Measurements from ENCODE around the gene RALY.

Gene RALY

DNA sequence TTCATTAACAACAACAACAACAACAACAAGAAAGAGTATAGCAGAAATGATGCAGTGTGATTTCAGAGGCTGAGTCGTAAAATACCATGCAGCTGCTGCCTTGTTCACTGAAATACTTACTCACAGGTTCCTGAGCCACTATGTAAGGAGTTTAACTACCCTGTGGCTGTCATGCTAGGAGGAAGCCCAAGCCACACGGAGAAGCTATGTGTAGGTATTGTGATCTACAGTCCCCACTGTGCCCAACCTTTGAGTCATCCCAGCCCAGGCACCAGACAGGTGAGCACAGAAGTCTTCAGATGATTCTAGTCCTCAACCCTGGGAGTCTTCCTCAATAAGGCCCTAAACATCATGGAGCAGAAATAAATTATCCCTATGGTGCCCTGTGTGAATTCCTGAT lies 14.6 kb upstream of the RALY start:
- Histone ChIP-seq H3K9me2 (replicated peaks; ENCODE audit: low read depth, low read length) (no peaks in the 10 kb centered on the region), H2AFZ (ENCODE audit: low read length) (no peak overlapping the region), H3F3A (ENCODE audit: low read depth) (no peaks in the 10 kb centered on the region), H3K79me2 (ENCODE audit: insufficient read depth, low read length) (no peaks in the 10 kb centered on the region), H4K20me1 (ENCODE audit: insufficient read depth, low read length, poor library complexity, severe bottlenecking) (no peaks in the 10 kb centered on the region), H3K4me1 (ENCODE audit: insufficient read depth, low read length, poor library complexity, severe bottlenecking) (no peaks in the 10 kb centered on the region), H3K9me3 (ENCODE audit: insufficient read depth, low read depth, low read length) (no peaks in the 10 kb centered on the region), H3K9ac (ENCODE audit: low read depth, low read length, poor library complexity, severe bottlenecking) (no peak overlapping the region), H3K27me3 (ENCODE audit: insufficient read depth, low read length, poor library complexity, severe bottlenecking) (no peaks in the 10 kb centered on the region), H3K4me2 (ENCODE audit: low read depth, low read length, poor library complexity, severe bottlenecking) (no peak overlapping the region), H3K4me3 (ENCODE audit: low read length, poor library complexity, severe bottlenecking) (no peak overlapping the region), H3K36me3 (ENCODE audit: insufficient read depth, low read length) (no peaks in the 10 kb centered on the region)
- TF ChIP-seq CTCF (conservative IDR thresholded peaks at IDR 0.05; ENCODE audit: low read length) (no peak), EZH2phosphoT487 (IDR thresholded peaks at IDR 0.05; ENCODE audit: borderline replicate concordance) (no peak)

DNA sequence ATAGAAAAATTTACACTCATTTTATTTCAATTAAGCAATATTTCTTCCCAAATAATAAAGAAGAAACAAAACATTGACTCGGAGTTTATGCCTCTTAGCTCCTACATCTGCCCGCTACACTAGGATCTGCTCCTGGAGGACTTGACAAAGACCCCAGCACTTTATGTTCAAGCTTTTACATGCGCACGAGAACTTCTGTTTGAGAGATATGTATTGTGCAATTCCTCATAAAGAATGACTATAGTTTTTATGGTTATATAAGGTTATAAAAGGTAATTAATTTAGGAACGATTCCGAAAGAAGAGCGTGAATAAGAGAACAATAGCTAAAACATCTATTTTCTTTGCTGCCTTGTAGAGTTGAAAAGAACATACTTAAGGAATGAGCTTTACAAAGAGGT lies 12.4 kb upstream of the RALY start:
- no peaks in the 10 kb centered on the region for H3K9me3 ChIP-seq (ENCODE audit: insufficient read depth, low read depth, low read length)
- TF ChIP-seq EZH2phosphoT487 (IDR thresholded peaks at IDR 0.05; ENCODE audit: borderline replicate concordance) (no peak), CTCF (conservative IDR thresholded peaks at IDR 0.05; ENCODE audit: low read length) (no peak)
- no peaks in the 10 kb centered on the region for H3K79me2 ChIP-seq (ENCODE audit: insufficient read depth, low read length)
- H3F3A ChIP-seq (ENCODE audit: low read depth), result no peaks in the 10 kb centered on the region
- H4K20me1 ChIP-seq (ENCODE audit: insufficient read depth, low read length, poor library complexity, severe bottlenecking), result no peaks in the 10 kb centered on the region
- H3K4me2 ChIP-seq (ENCODE audit: low read depth, low read length, poor library complexity, severe bottlenecking), result no peak overlapping the region
- H3K27me3 ChIP-seq (ENCODE audit: insufficient read depth, low read length, poor library complexity, severe bottlenecking), result no peaks in the 10 kb centered on the region
- H3K4me3 ChIP-seq (ENCODE audit: low read length, poor library complexity, severe bottlenecking), result no peak overlapping the region
- H3K4me1 ChIP-seq (ENCODE audit: insufficient read depth, low read length, poor library complexity, severe bottlenecking), result no peaks in the 10 kb centered on the region
- no peak overlapping the region for H2AFZ ChIP-seq (ENCODE audit: low read length)
- H3K36me3 ChIP-seq (ENCODE audit: insufficient read depth, low read length), result no peaks in the 10 kb centered on the region
- no peaks in the 10 kb centered on the region for H3K9me2 ChIP-seq (replicated peaks; ENCODE audit: low read depth, low read length)
- no peak overlapping the region for H3K9ac ChIP-seq (ENCODE audit: low read depth, low read length, poor library complexity, severe bottlenecking)

- Histone ChIP-seq H3F3A (ENCODE audit: low read depth) (no peaks in the 10 kb centered on the region), H3K9ac (ENCODE audit: low read depth, low read length, poor library complexity, severe bottlenecking) (no peak overlapping the region), H3K9me3 (ENCODE audit: insufficient read depth, low read depth, low read length) (no peaks in the 10 kb centered on the region), H4K20me1 (ENCODE audit: insufficient read depth, low read length, poor library complexity, severe bottlenecking) (no peaks in the 10 kb centered on the region), H3K4me2 (ENCODE audit: low read depth, low read length, poor library complexity, severe bottlenecking) (no peak overlapping the region), H3K79me2 (ENCODE audit: insufficient read depth, low read length) (no peaks in the 10 kb centered on the region), H3K4me3 (ENCODE audit: low read length, poor library complexity, severe bottlenecking) (no peak overlapping the region), H3K9me2 (replicated peaks; ENCODE audit: low read depth, low read length) (no peaks in the 10 kb centered on the region), H3K4me1 (ENCODE audit: insufficient read depth, low read length, poor library complexity, severe bottlenecking) (no peaks in the 10 kb centered on the region), H3K36me3 (ENCODE audit: insufficient read depth, low read length) (no peaks in the 10 kb centered on the region), H2AFZ (ENCODE audit: low read length) (no peak overlapping the region), H3K27me3 (ENCODE audit: insufficient read depth, low read length, poor library complexity, severe bottlenecking) (no peaks in the 10 kb centered on the region)
- no peak for TF ChIP-seq CTCF (conservative IDR thresholded peaks at IDR 0.05; ENCODE audit: low read length)
Observed at GRCh38 chr20:33981964-33982363, 11.7 kb upstream of the RALY start.

Data from Loucy (cell line).